Stomach (tissue), 8 donors: ENCODE results near the gene EDA2R. TPM values are rescaled to one million over a fixed set of nuclear protein-coding genes. Genes with fewer than 3 reads are reported as not detected.

Experiments used
- polyA plus RNA-seq, 3 donors: library from polyadenylated mRNA; stranded (reverse); fragments of 200-250 nt; gene quantifications; one replicate each; pipeline ENCODE4 v1.2.3, GENCODE V29; 2013
- small RNA-seq, 4 donors: library from RNA; depleted of rRNA; stranded (forward); fragments of <200 nt; gene quantifications; one replicate each; pipeline ENCODE3, GENCODE V24; 2016
- total RNA-seq, 5 donors: library from RNA; depleted of rRNA; stranded (reverse); fragments of >200 nt; gene quantifications; one replicate each; pipeline versions ENCODE4 v1.1.0 to v1.2.3, GENCODE V29; 2014 to 2016
- donor health status: healthy with polysubstance abuse.
- donor health status: Bipolar disorder and iron deficiency.
- donor health status: healthy.

Gene EDA2R
- total and polyA plus RNA-seq, 8 donors = under 0.01 to 4.6 (median 0.29) TPM; not detected in 2

Small RNA genes within 50 kb of the gene (small RNA-seq; reads per million reads assigned to genes)
- gene RNU6-394P = 0 reads per million in 4 donors
